Measurements from ENCODE around the gene CENPO. TPM values are rescaled to one million over a fixed set of nuclear protein-coding genes. Genes with fewer than 3 reads are reported as not detected.

The CENPO gene
- total RNA-seq, 1 experiment from 2014 or later = 27.9 TPM

DNA sequence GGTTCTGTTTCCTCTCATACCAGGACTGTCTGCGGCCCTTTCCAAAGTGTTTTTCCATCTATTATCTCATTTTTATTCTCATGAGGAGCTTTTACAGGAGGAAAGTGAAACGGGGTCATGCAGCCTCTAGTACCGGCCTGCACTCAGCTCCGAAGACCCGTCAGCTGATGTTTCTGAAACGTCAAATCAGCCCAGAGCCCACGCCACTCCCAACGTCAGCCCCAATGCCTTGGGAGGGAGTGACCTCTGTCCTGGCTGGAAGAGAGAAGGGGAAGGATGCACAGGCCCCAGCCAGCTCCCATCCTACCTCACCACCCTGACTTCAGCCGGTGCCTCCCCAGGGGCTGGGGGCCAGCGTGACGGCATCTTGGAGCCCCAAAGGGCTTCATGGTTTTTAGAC is 68.3 kb downstream of the CENPO start (continued):
- TF ChIP-seq EZH2 (IDR thresholded peaks at IDR 0.05) (no peak), POLR2AphosphoS5 (IDR thresholded peaks at IDR 0.05; ENCODE audit: low read depth, low read length) (no peak), ZFX (IDR thresholded peaks at IDR 0.05) (no peak), ELF1 (IDR thresholded peaks at IDR 0.05; ENCODE audit: borderline replicate concordance, low read depth) (no peak), FOSL1 (IDR thresholded peaks at IDR 0.05; ENCODE audit: low read depth) (no peak), SIN3A (IDR thresholded peaks at IDR 0.05; ENCODE audit: low read depth) (no peak), CBX3 (IDR thresholded peaks at IDR 0.05; ENCODE audit: low read depth) (no peak), YY1 (IDR thresholded peaks at IDR 0.05; ENCODE audit: extremely low read depth, insufficient replicate concordance, low read depth, low read length) (no peak), SP1 (IDR thresholded peaks at IDR 0.05; ENCODE audit: low read depth) (no peak)
- TF ChIP-seq, protein P1, sequence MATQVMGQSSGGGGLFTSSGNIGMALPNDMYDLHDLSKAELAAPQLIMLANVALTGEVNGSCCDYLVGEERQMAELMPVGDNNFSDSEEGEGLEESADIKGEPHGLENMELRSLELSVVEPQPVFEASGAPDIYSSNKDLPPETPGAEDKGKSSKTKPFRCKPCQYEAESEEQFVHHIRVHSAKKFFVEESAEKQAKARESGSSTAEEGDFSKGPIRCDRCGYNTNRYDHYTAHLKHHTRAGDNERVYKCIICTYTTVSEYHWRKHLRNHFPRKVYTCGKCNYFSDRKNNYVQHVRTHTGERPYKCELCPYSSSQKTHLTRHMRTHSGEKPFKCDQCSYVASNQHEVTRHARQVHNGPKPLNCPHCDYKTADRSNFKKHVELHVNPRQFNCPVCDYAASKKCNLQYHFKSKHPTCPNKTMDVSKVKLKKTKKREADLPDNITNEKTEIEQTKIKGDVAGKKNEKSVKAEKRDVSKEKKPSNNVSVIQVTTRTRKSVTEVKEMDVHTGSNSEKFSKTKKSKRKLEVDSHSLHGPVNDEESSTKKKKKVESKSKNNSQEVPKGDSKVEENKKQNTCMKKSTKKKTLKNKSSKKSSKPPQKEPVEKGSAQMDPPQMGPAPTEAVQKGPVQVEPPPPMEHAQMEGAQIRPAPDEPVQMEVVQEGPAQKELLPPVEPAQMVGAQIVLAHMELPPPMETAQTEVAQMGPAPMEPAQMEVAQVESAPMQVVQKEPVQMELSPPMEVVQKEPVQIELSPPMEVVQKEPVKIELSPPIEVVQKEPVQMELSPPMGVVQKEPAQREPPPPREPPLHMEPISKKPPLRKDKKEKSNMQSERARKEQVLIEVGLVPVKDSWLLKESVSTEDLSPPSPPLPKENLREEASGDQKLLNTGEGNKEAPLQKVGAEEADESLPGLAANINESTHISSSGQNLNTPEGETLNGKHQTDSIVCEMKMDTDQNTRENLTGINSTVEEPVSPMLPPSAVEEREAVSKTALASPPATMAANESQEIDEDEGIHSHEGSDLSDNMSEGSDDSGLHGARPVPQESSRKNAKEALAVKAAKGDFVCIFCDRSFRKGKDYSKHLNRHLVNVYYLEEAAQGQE (IDR thresholded peaks at IDR 0.05; ENCODE audit: low read depth) = no peak

DNA sequence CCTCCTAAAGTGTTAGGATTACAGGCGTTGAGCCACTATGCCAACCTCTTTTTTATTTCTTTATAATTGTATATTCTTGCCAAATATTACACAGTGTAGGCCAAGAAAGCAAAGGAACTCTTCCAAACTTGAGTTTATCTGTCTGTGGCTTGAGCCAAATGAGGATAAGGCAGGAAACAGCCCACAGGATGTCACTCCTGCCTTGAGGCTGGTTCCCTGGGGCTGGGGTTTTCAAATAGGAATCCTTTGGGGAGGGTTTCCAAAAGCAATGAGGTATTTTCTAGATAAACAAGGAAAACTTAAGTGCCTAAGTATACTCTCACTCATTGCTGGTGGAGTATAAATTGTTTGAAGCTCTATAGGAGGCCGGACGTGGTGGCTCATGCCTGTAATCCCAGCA is 70.4 kb downstream of the CENPO start:
- TF ChIP-seq EZH2 (IDR thresholded peaks at IDR 0.05) (no peak), POLR2AphosphoS5 (IDR thresholded peaks at IDR 0.05; ENCODE audit: low read depth, low read length) (no peak), CEBPB (IDR thresholded peaks at IDR 0.05; ENCODE audit: low read depth) (no peak), RAD21 (IDR thresholded peaks at IDR 0.05; ENCODE audit: low read depth) (no peak), POLR2A (IDR thresholded peaks at IDR 0.05; ENCODE audit: borderline replicate concordance, extremely low read depth, insufficient read depth, insufficient read length) (no peak)
- TF ChIP-seq, protein P1 (IDR thresholded peaks at IDR 0.05; ENCODE audit: low read depth) = no peak
- Histone ChIP-seq H3K4me2 (ENCODE audit: low read length) (no peak overlapping the region), H3K36me3 (ENCODE audit: control insufficient read depth in 1 of 2, insufficient read depth in 2 of 2, low read length in 2 of 2) (0 out of 4 replicates have a peak, but pooled peaks cover 0 to 4% of the 10 kb centered on the region in 2 experiments), H3K27me3 (ENCODE audit: insufficient read depth, low read length) (no peaks in the 10 kb centered on the region), H3K4me3 (replicated peaks in 1 of 2; ENCODE audit: low read depth in 1 of 2, low read length in 2 of 2) (no peak overlapping the region), H3K9ac (ENCODE audit: low read length) (no peak overlapping the region), H3K9me3 (ENCODE audit: control insufficient read depth in 1 of 2, insufficient read depth in 1 of 2, low read depth in 1 of 2, low read length in 2 of 2) (no peaks in the 10 kb centered on the region), H3K9me2 (ENCODE audit: insufficient read depth) (no peaks in the 10 kb centered on the region), H3K27ac (ENCODE audit: low read depth, low read length) (no peak overlapping the region), H4K20me1 (ENCODE audit: insufficient read depth) (no peaks in the 10 kb centered on the region), H3K4me1 (ENCODE audit: control insufficient read depth in 1 of 2, insufficient read depth in 2 of 2, low read length in 2 of 2) (no peaks in the 10 kb centered on the region), H3K79me2 (ENCODE audit: insufficient read depth, low read length) (peaks cover 4% of the 10 kb centered on the region; the same call in 1 of the 2 replicates), H2AFZ (ENCODE audit: low read depth, low read length, poor library complexity, severe bottlenecking) (no peak overlapping the region)
- DNase-seq (ENCODE audit: low read depth, low spot score) (no peak), ATAC-seq (no peak)
- no TSS peak for BruUV-seq (replicated peaks)
- ChIA-PET POLR2A (no interaction called here), CTCF (no interaction called here), RAD21 (ENCODE audit: low non-redundant PET in 1 of 2, low total read pairs in 2 of 2, uncharacterized antibody in 2 of 2, unreplicated experiment in 2 of 2) (no interaction called here)
- intact Hi-C loops (cut with micrococcal nuclease) = no loop called here
